OCI-LY7 (cell line): Measurements from ENCODE around the gene COPE. TPM values are rescaled to one million over a fixed set of nuclear protein-coding genes. Genes with fewer than 3 reads are reported as not detected.

Experiments used
- BruUV-seq: library from RNA; stranded (reverse); fragments of 400-500 nt; replicated peaks from 2 replicates; lab custom pipeline; 2021; lab: Mats Ljungman, UMichigan
- CTCF ChIA-PET: fragments of 300-600 bp; sonication (Branson Sonifier 250); formaldehyde crosslinking; loops from one replicate; lab custom pipeline; 2022; ENCODE audit warnings: antibody characterized with exemption; ENCODE audit not compliant: unreplicated experiment; lab: Charles Lee
- POLR2A ChIA-PET: fragments of 300-600 bp; sonication (Branson Sonifier 250); formaldehyde crosslinking; loops from one replicate; lab custom pipeline; 2022; ENCODE audit warnings: antibody characterized with exemption; lab: Charles Lee
- DNase-seq: peaks from one replicate; pipeline ENCODE4 v3.0.0-alpha.2; 2015; ENCODE audit warnings: low spot score
- H2AFZ ChIP-seq: fragments of 200-600 bp; sonication (generic), shearing (Covaris generic); 2 replicates; pipeline ENCODE4 v1.6.1; 2014; ENCODE audit warnings: mild to moderate bottlenecking, antibody characterized with exemption, low read length, moderate library complexity
- H3K27ac ChIP-seq: fragments of 200-600 bp; sonication (generic); 2 replicates; pipeline ENCODE4 v1.5.1; 2014; ENCODE audit warnings: mixed run types, low read depth, mild to moderate bottlenecking, moderate library complexity, low read length, inconsistent platforms; ENCODE audit not compliant: poor library complexity, severe bottlenecking
- H3K36me3 ChIP-seq: fragments of 200-600 bp; sonication (generic); 2 replicates; pipeline ENCODE4 v1.6.1; 2014; ENCODE audit warnings: mild to moderate bottlenecking, antibody characterized with exemption, low read length, moderate library complexity, mixed read lengths; ENCODE audit not compliant: insufficient read depth
- H3K4me1 ChIP-seq: fragments of 200-600 bp; sonication (generic); 2 replicates; pipeline ENCODE4 v1.5.1; 2014; ENCODE audit warnings: mild to moderate bottlenecking, low read length; ENCODE audit not compliant: insufficient read depth, poor library complexity, severe bottlenecking
- H3K4me2 ChIP-seq: fragments of 200-600 bp; sonication (generic); 2 replicates; pipeline ENCODE4 v1.6.1; 2014; ENCODE audit warnings: mild to moderate bottlenecking, low read length
- H3K4me3 ChIP-seq: fragments of 200-600 bp; sonication (generic); 2 replicates; pipeline ENCODE4 v1.5.1; 2014; ENCODE audit warnings: mild to moderate bottlenecking, low read depth, low read length; ENCODE audit not compliant: poor library complexity, severe bottlenecking
- H3K79me2 ChIP-seq: fragments of 200-600 bp; sonication (generic); 2 replicates; pipeline ENCODE4 v1.6.1; 2016; ENCODE audit warnings: low read depth, mild to moderate bottlenecking, low read length, moderate library complexity, mixed read lengths; ENCODE audit not compliant: insufficient read depth
- H3K9me2 ChIP-seq: fragments of 200-600 bp; sonication (generic); 2 replicates; pipeline ENCODE4 v1.6.1; 2016; ENCODE audit warnings: mild to moderate bottlenecking, low read length, mixed read lengths; ENCODE audit not compliant: insufficient read depth
- H3K9me3 ChIP-seq: fragments of 200-600 bp; sonication (generic); 2 replicates; pipeline ENCODE4 v1.6.1; 2014; ENCODE audit warnings: mild to moderate bottlenecking, mixed run types, low read length, mixed read lengths
- H4K20me1 ChIP-seq: fragments of 200-600 bp; sonication (generic); 2 replicates; pipeline ENCODE4 v1.6.1; 2014; ENCODE audit warnings: mild to moderate bottlenecking, antibody characterized with exemption, low read length, moderate library complexity, mixed read lengths; ENCODE audit not compliant: insufficient read depth
- EZH2phosphoT487 ChIP-seq: fragments of 200-600 bp; sonication (generic); IDR thresholded peaks from 2 replicates; pipeline ENCODE4 v1.6.1; 2018; ENCODE audit warnings: low read depth, borderline replicate concordance, mild to moderate bottlenecking, mixed run types, antibody characterized with exemption, low read length, moderate library complexity, mixed read lengths
- intact Hi-C: fragments of 100-400 bp; cut with micrococcal nuclease; formaldehyde crosslinking; loops from one replicate; pipeline ENCODE4 v1.10.0; 2022; ENCODE audit not compliant: unreplicated experiment
- total RNA-seq, 2 experiments: library from RNA; depleted of rRNA in 1 of 2; stranded (reverse); fragments of >200 nt in 1 of 2; shearing (Covaris generic) in 1 of 2; gene quantifications; 2 replicates each; pipeline ENCODE4 v1.2.3, GENCODE V29; 2014 to 2022
- TF ChIP-seq, protein P1 (sequence below): fragments of 200-600 bp; sonication (generic); conservative IDR thresholded peaks from 2 replicates; pipeline ENCODE4 v1.5.1; 2014; ENCODE audit warnings: mild to moderate bottlenecking, antibody characterized with exemption, low read length, moderate library complexity, mixed read lengths

Gene COPE
- total RNA-seq, 2 experiments from 2014 or later, result 255 to 256 TPM

GRCh38 chr19:18898607-18899408 is 20.4 kb downstream of the COPE start:
- no peak overlapping the region for H3K4me2 ChIP-seq
- H3K27ac ChIP-seq, result no peak overlapping the region
- TF ChIP-seq, protein P1, sequence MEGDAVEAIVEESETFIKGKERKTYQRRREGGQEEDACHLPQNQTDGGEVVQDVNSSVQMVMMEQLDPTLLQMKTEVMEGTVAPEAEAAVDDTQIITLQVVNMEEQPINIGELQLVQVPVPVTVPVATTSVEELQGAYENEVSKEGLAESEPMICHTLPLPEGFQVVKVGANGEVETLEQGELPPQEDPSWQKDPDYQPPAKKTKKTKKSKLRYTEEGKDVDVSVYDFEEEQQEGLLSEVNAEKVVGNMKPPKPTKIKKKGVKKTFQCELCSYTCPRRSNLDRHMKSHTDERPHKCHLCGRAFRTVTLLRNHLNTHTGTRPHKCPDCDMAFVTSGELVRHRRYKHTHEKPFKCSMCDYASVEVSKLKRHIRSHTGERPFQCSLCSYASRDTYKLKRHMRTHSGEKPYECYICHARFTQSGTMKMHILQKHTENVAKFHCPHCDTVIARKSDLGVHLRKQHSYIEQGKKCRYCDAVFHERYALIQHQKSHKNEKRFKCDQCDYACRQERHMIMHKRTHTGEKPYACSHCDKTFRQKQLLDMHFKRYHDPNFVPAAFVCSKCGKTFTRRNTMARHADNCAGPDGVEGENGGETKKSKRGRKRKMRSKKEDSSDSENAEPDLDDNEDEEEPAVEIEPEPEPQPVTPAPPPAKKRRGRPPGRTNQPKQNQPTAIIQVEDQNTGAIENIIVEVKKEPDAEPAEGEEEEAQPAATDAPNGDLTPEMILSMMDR, result no peak
- TF ChIP-seq EZH2phosphoT487, result no peak
- H4K20me1 ChIP-seq, result no peaks in the 10 kb centered on the region
- H3K9me3 ChIP-seq, result no peaks in the 10 kb centered on the region
- no peak overlapping the region for H2AFZ ChIP-seq
- no TSS peak for BruUV-seq
- no peak for DNase-seq
- no peaks in the 10 kb centered on the region for H3K9me2 ChIP-seq
- H3K4me1 ChIP-seq, result no peaks in the 10 kb centered on the region
- H3K4me3 ChIP-seq, result no peak overlapping the region
- CTCF ChIA-PET, result no interaction called here
- H3K36me3 ChIP-seq, result peaks cover 11% of the 10 kb centered on the region; the same call in 1 of the 2 replicates
- POLR2A ChIA-PET, result interaction anchor here (0.6 kb wide), 2 partner anchors 8 to 50 kb away, joined by 3 read pairs; no protein-coding TSS in a partner anchor
- intact Hi-C loops, result no loop called here
- no peaks in the 10 kb centered on the region for H3K79me2 ChIP-seq

DNA sequence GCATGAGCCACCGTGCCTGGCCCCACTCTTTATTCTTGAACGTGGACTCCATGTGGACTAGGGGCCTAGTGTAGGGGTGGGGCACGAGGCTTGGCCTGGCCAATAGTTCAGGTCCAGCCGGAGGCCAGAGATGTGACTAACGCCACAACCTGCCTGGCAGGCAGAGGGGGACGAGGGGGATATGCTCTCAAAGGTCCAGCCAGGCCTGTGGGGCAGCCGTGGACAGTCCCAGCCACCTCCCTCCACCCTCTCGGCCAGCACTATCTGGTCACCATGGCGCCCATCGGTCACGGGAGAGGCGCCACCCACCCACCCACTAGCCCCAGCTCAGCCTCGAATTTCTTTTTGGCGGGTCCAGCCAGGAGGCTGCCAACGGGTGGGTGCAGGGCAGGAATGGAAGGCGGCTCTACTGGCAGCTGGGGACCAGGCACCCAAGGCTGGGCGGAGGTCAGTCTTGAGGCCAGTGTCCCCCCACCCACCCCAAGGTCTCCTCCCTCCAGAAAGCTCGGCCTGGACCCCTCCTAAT is 21.0 kb downstream of the COPE start:
- H3K4me2 ChIP-seq, result no peak overlapping the region
- no peak overlapping the region for H3K27ac ChIP-seq
- H3K9me3 ChIP-seq, result no peaks in the 10 kb centered on the region
- intact Hi-C loops, result no loop called here
- H3K36me3 ChIP-seq, result peaks cover 11% of the 10 kb centered on the region; the same call in 1 of the 2 replicates
- no TSS peak for BruUV-seq
- TF ChIP-seq, protein P1, result no peak
- no peak for TF ChIP-seq EZH2phosphoT487
- H4K20me1 ChIP-seq, result no peaks in the 10 kb centered on the region
- no peak overlapping the region for H3K4me3 ChIP-seq
- no peak for DNase-seq
- no peak overlapping the region for H2AFZ ChIP-seq
- CTCF ChIA-PET, result interaction anchor here (0.6 kb wide), 1 partner anchor 89 kb away, joined by 3 read pairs; no protein-coding TSS in a partner anchor
- no peaks in the 10 kb centered on the region for H3K4me1 ChIP-seq
- no peaks in the 10 kb centered on the region for H3K9me2 ChIP-seq
- no peaks in the 10 kb centered on the region for H3K79me2 ChIP-seq
- POLR2A ChIA-PET, result interaction anchor here (0.6 kb wide), 2 partner anchors 8 to 49 kb away, joined by 3 read pairs; no protein-coding TSS in a partner anchor
